H7 (cell line): ENCODE data around the gene POLD1. TPM values are rescaled to one million over a fixed set of nuclear protein-coding genes. Genes with fewer than 3 reads are reported as not detected.

Experiments used
- DNase-seq: peaks from one replicate; pipeline ENCODE4 v3.0.0; 2012
- H3K27me3 ChIP-seq: 2 replicates; pipeline ENCODE4 v1.6.0; 2011; ENCODE audit warnings: mild to moderate bottlenecking, low read length; ENCODE audit not compliant: control insufficient read depth, insufficient read depth
- H3K36me3 ChIP-seq: replicated peaks from 2 replicates; pipeline ENCODE4 v1.5.1; 2011; ENCODE audit warnings: low read length; ENCODE audit not compliant: control insufficient read depth, insufficient read depth
- H3K4me3 ChIP-seq: 2 replicates; pipeline ENCODE4 v1.5.1; 2011; ENCODE audit warnings: low read depth, mild to moderate bottlenecking, control low read depth, low read length, moderate library complexity; ENCODE audit not compliant: insufficient read depth
- total RNA-seq: library from RNA; depleted of rRNA; stranded (reverse); fragments of >200 nt; shearing (Covaris generic); gene quantifications from 2 replicates; pipeline ENCODE4 v1.2.3, GENCODE V29; 2014

Gene POLD1
- total RNA-seq, 1 experiment from 2014 or later = 167 TPM

GRCh38 chr19:50393589-50393988 lies 9.4 kb downstream of the POLD1 start:
- Histone ChIP-seq H3K36me3 (peaks cover 2% of the 10 kb centered on the region; the same call in 1 of the 2 replicates), H3K27me3 (no peaks in the 10 kb centered on the region), H3K4me3 (no peak overlapping the region)
- DNase-seq = no peak

DNA sequence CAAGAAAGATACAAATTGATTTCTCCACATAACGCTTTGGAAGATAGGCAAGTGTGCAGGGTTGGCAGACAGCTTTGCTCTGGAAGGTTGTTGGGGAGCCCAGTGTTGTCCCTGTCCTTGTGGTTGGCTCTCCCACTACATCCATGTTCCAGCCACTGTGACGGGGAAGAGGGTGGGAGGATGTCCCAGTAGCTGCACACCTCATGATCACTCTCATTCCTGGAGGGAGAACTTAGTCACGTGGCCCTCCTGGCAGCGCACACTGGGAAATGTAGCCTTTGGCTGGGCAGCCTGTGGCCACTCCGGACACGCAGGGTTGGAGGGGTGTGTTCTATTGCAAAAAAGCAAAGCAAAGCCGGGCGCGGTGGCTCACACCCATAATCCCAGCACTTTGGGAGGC lies 9.9 kb downstream of the POLD1 start:
- H3K27me3 ChIP-seq = no peaks in the 10 kb centered on the region
- peak; percentile 12 for DNase-seq
- H3K36me3 ChIP-seq = peaks cover 5% of the 10 kb centered on the region
- no peak overlapping the region for H3K4me3 ChIP-seq

DNA sequence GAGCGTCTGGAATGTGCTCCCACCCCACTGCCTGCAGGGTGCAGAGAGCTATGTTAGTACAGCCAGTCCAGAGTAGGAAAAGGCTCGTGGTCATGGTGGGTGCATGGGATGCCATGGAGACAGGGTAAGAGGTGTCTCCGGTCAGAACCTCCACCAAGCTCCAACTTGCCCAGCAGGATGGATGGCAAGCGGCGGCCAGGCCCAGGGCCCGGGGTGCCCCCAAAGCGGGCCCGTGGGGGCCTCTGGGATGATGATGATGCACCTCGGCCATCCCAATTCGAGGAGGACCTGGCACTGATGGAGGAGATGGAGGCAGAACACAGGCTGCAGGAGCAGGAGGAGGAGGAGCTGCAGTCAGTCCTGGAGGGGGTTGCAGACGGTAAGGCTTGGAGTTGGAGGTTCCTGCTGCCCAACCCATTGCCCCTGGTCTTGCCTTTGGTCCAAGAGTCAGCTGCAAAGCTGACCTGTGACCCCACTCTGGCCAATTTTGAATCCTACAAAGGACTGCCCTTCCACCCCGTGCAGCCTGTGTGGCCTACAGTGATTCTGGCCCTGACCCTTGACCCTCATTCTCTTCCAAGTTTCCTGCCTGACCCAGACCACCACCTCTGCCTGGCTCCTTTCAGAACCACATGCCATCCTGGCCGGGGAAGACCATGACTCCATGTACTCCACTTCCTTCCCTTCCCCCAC lies 14.7 kb downstream of the POLD1 start:
- DNase-seq = no peak
- Histone ChIP-seq H3K36me3 (peaks cover 7% of the 10 kb centered on the region), H3K4me3 (no peak overlapping the region), H3K27me3 (no peaks in the 10 kb centered on the region)

DNA sequence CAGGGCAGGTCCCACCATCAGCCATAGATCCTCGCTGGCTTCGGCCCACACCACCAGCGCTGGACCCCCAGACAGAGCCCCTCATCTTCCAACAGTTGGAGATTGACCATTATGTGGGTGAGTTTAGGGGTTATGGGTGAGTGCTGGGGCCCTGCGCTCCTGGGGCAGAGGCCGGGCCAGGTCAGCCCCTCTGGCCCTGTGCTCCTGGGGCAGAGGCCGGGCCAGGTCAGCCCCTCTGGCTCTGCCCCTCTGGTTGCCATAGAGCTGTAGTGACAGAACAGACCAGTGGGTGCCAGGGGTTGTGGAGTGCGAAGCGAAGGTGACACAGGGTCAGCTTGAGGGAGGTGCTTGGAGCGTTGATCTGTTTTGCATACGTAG lies 15.2 kb downstream of the POLD1 start:
- no peak for DNase-seq
- peaks cover 9% of the 10 kb centered on the region for H3K36me3 ChIP-seq
- H3K27me3 ChIP-seq = no peaks in the 10 kb centered on the region
- H3K4me3 ChIP-seq = no peak overlapping the region

DNA sequence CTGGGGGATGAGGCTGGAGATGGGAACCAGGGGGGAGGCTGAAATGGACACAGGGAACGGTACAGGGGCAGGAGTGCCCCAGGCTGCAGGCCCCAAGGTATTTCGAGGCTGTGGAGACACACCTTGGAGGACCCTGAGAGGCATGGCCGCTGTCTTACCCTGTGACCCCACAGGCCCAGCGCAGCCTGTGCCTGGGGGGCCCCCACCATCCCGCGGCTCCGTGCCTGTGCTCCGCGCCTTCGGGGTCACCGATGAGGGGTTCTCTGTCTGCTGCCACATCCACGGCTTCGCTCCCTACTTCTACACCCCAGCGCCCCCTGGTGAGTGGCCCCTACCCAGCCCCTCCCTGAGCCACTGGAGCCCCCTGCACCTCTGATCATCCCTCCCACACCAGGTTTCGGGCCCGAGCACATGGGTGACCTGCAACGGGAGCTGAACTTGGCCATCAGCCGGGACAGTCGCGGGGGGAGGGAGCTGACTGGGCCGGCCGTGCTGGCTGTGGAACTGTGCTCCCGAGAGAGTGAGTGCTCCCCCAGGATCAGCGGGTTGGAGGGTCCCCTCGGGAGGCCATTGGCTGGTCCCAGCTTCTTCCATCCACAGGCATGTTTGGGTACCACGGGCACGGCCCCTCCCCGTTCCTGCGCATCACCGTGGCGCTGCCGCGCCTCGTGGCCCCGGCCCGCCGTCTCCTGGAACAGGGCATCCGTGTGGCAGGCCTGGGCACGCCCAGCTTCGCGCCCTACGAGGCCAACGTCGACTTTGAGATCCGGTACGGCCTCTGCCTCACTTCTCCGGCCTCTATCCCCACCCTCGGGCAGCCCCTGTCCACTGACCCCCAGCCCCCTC lies 17.7 kb downstream of the POLD1 start:
- peak; percentile 74 for DNase-seq

DNA sequence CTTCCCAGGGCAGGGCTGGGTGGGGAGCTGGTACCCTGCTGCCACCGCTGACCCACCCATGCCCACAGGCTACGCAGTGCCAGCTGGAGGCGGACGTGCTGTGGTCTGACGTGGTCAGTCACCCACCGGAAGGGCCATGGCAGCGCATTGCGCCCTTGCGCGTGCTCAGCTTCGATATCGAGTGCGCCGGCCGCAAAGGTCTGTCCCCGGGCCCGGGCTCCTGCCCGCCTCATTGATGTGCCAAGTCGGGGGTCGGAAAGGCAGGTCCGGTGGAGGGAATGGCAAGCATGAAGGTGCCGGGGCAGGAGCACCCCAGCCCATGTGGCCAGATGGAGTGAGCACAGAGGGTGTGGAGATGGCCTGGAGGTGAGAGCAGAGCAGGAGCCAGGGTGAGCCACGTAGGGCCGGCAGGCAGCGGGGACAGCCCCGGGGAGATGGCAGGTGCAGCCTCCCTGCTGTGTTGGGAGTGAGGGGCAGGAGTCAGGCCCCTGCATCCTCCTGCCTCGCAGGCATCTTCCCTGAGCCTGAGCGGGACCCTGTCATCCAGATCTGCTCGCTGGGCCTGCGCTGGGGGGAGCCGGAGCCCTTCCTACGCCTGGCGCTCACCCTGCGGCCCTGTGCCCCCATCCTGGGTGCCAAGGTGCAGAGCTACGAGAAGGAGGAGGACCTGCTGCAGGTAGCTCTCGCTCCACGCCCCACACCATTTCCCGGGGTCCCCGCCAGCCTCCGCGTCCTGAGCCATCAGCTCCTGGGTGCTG lies 18.6 kb downstream of the POLD1 start:
- H3K36me3 ChIP-seq = peaks cover 13% of the 10 kb centered on the region
- H3K4me3 ChIP-seq = no peak overlapping the region
- no peaks in the 10 kb centered on the region for H3K27me3 ChIP-seq
- no peak for DNase-seq

More for the DNA sequence above, 17.7 kb downstream of the POLD1 start:
- Histone ChIP-seq H3K4me3 (no peak overlapping the region), H3K36me3 (peaks cover 13% of the 10 kb centered on the region), H3K27me3 (no peaks in the 10 kb centered on the region)

- H3K27me3 ChIP-seq = no peaks in the 10 kb centered on the region
- no peak overlapping the region for H3K4me3 ChIP-seq
- peaks cover 26% of the 10 kb centered on the region for H3K36me3 ChIP-seq
- peak; percentile 44 for DNase-seq
These were observed 22.1 kb downstream of the POLD1 start for GRCh38 chr19:50406156-50406820.

GRCh38 chr19:50406829-50407228 lies 22.7 kb downstream of the POLD1 start:
- no peaks in the 10 kb centered on the region for H3K27me3 ChIP-seq
- no peak overlapping the region for H3K4me3 ChIP-seq
- H3K36me3 ChIP-seq = peaks cover 27% of the 10 kb centered on the region
- DNase-seq = peak; percentile 46

DNA sequence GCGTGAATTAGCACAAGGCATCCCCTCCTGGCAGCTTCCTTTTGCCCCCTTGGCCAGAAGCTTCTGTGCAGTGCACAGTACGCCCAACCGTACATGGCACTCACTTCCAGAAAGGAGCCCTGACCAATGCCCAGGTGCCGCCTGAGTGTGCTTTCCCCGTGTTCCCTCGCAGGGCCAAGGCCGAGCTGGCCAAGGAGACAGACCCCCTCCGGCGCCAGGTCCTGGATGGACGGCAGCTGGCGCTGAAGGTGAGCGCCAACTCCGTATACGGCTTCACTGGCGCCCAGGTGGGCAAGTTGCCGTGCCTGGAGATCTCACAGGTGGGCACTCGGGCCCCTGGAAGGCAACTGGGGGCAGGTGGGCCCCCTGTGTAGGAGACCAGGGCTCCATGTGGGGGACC lies 25.2 kb downstream of the POLD1 start:
- DNase-seq = peak; percentile 36
- Histone ChIP-seq H3K4me3 (no peak overlapping the region), H3K27me3 (no peaks in the 10 kb centered on the region), H3K36me3 (peaks cover 24% of the 10 kb centered on the region)

DNA sequence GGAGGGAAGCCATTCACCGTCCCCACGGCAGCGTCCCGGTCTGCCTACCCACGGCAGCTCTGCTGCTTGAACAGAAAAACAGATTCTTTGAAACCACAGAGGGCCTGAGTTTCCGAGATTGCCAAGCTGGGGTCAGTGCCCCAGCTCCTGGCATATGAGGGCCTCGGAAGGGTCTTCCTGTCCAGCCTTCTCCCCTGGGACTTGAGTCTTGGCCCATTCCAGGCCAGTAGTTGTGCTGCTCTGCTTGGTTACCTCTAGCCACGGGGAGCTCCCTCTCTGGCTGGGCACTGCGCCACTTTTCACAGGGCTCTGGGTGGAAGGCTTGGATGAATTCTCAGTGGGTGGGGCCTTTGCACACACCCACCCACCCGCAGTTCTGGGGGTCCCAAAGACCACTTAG lies 26.0 kb downstream of the POLD1 start:
- Histone ChIP-seq H3K27me3 (no peaks in the 10 kb centered on the region), H3K4me3 (no peak overlapping the region), H3K36me3 (peaks cover 24% of the 10 kb centered on the region)
- no peak for DNase-seq

- H3K4me3 ChIP-seq = no peak overlapping the region
- no peak for DNase-seq
- no peaks in the 10 kb centered on the region for H3K27me3 ChIP-seq
- peaks cover 20% of the 10 kb centered on the region for H3K36me3 ChIP-seq
These were observed 28.3 kb downstream of the POLD1 start for GRCh38 chr19:50412419-50412818.

DNA sequence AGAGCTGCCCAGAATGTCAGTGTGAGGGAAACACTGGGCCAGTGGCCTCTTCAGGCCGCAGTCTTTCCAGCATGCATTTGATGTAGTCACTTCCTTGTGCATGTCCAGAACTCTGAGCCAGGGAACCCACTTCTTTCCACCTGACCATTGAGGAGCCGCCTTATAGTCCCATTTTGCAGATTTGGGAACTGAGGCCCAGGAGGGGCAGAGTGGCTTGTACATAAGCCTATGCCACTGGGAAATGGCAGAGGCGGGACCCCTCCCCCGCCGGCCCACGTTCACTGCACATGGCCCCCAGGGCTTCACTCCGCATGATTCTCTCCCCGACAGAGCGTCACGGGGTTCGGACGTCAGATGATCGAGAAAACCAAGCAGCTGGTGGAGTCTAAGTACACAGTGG lies 28.9 kb downstream of the POLD1 start:
- H3K36me3 ChIP-seq = peaks cover 20% of the 10 kb centered on the region
- DNase-seq = no peak
- H3K27me3 ChIP-seq = peaks cover 2% of the 10 kb centered on the region; the same call in 1 of the 2 replicates
- no peak overlapping the region for H3K4me3 ChIP-seq

GRCh38 chr19:50413531-50413930 lies 29.4 kb downstream of the POLD1 start:
- peaks cover 20% of the 10 kb centered on the region for H3K36me3 ChIP-seq
- H3K4me3 ChIP-seq = no peak overlapping the region
- DNase-seq = peak; percentile 49
- peaks cover 2% of the 10 kb centered on the region; the same call in 1 of the 2 replicates for H3K27me3 ChIP-seq
